HT-29 (cell line): ENCODE measurements around the gene HES5. TPM values are rescaled to one million over a fixed set of nuclear protein-coding genes. Genes with fewer than 3 reads are reported as not detected.
A peak's percentile ranks its signal among the peaks of the same experiment; 100 is the strongest.

ENCODE experiments used
- DNase-seq: peaks from one replicate; pipeline ENCODE4 v3.0.0-alpha.2; 2015; ENCODE audit warnings: low spot score
- total RNA-seq: library from RNA; depleted of rRNA; stranded (reverse); fragments of >200 nt; shearing (Covaris generic); gene quantifications from 2 replicates; pipeline ENCODE4 v1.2.3, GENCODE V29; 2014

HES5 gene
- total RNA-seq, 1 experiment from 2014 or later = 0.28 TPM

DNA sequence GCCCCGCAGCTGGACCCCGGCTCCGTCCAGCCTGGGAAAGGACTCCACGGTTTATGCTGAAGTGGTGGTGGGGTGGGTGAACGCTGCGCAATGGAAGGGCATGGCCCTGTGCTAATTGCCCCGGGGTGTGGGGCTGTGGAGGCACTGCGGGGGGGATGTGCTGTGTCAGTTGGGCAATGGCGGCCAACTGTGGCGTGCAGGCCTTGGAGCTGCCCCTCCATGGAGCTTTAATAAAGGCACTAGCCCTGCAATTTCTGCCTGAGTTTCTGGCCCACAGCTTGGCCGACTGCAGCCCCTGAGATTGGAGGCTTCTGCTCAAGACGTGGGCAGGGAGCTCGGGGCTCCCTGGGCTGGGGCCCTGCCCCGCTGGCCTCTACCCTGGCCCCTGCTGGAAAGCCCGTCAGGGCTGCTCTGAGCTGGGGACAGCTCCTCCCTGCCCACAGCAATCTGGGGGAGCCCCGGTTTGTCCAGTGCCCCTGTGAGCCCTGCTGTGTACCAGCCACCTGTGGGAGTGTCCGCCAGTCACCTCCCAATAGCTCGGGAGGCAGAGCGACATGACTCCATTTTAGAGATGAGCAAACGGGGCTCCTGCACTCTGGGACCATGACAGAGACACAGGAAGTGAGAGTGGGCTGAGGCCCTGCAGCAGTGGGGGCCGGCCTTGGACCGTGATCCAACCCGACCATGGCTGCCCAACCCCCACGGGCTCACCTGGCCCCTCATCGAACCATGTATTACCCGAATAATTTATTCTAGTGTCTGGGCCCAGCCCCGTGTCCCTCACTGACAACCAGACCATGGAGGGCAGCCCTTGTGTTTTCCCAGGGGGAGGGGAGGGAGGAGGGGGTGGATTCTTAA is 17.4 kb upstream of the HES5 start:
- no peak for DNase-seq

DNA sequence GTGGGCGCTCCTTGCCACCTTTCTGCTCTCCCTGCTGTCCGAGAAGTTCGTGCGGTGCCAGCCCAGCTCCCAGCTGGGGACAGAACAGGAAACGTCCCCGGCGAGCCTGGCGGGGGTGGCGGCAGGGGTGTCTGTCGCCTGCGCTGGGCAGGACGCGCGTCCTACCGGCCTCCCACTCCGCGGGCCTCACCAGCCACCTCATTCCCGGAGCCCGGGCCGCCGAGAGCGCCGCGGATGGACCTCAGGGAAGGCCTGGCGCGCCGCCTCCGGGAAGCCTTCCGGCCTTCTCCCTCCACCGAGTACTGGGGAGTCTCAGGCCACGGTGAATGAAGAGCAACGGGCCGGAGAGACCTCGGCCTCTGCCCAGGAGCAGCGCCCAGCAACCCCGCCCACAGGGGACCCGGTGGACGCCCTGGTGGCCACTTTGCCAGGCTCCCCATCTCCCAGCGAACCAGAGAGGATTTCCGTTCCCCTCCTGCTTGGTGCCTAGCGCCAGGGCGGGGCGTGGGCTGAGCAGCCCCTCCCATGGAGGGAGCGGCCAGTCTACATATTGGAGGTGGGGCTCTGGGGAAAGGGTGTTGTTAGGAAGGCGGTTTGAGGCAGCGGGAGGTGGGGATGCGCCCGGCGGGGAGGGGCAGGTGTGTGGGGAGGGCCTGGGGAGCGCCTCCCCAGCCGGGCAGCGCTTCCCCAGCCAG is 16.6 kb upstream of the HES5 start:
- DNase-seq = peak; percentile 81

- DNase-seq = peak; percentile 74
Measured at GRCh38 chr1:2545754-2546514, 15.9 kb upstream of the HES5 start.

GRCh38 chr1:2544875-2545640 is 15.0 kb upstream of the HES5 start:
- DNase-seq = no peak

- DNase-seq = no peak
Measured at GRCh38 chr1:2544093-2544874, 14.2 kb upstream of the HES5 start.

DNA sequence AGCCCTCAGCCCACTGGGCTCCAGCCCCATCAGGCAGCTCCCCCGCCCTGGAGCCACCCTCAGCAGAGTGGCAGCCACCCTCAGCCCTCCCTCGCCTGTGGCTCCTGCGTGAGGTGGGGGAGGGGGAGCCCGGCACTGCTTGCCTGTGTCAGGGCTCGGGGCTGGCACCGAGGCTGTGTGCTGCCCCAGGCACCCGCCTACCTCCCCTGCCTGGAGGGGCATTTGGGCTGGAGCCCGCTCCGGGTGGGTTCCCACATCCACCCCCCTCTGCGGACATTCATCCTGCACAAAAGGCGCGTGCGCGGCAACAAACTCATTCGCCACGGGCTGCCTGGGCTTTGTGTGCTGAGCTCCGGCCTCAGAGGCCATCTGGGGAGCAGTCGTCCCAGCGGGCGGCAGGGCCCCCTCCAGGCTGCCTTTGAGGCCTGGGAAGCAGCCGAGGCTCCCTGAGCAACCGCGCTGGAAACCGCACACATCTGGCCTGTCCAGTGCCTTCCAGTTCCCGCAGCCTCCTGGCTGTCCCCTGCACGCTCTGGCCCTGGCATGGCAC is 13.6 kb upstream of the HES5 start:
- peak; percentile 56 for DNase-seq

GRCh38 chr1:2542246-2542915 is 12.3 kb upstream of the HES5 start:
- DNase-seq = no peak

DNA sequence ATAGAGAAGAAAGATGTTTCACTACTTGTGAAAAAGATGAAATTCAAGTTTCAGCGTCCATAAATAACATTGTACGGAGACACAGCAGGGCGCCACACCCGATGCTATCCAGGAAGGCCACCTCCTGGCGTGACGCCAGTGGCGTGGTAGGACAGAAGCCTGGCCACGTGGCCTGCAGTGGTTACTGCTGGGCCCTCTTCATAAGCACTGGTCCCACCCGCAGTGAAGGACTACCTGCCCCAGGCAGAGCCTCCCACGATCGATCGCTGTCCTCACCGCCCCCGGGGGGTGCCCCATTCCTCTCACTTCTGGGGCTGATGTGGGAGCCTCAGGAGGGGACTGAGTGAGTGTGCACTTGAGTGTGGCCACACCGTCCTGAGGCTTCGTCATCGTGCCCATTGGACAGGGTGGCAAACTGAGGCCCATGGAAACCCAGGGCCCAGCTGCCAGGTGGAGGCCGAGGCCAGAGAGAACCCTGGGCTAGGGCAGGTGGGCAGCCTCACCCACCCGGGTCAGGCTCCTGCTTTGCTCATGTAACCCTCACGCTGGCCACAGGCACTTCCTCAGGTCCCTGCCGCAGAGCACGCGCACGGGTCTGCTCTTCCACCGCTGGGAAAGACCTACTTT is 11.7 kb upstream of the HES5 start:
- DNase-seq = peak; percentile 69

DNA sequence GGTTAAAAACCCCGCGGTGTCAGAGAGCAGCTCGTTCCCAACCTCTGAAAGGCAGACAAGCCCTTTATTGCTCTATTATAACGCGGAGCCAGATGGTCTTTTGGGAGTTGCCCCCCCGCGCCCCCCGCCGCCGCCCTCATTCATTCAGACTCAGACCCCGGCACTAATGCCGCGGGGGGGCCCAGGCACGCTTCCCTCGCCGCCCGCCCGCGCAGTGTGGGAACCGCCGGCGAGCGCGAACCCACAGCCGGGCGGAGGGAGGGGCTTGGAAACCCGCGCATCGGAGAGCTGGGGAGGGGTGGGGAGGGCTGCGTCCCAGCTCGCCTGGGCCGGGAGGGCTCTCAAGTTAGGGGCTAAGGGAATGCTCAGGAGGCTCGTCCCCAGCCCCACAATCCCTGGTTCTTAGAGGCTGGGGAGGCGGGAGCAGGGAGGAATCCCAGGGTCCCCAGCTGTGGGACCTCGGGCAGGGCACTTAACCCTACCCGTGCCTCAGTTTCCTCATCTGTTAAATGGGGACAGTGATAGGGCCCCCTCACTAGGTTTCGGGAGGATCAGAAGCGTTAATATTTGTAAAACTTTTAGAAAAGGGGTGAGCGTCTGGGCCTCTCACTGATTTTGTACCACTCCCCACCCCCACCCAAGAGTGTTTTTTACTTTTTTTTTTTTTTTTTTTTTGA is 10.9 kb upstream of the HES5 start:
- no peak for DNase-seq

DNA sequence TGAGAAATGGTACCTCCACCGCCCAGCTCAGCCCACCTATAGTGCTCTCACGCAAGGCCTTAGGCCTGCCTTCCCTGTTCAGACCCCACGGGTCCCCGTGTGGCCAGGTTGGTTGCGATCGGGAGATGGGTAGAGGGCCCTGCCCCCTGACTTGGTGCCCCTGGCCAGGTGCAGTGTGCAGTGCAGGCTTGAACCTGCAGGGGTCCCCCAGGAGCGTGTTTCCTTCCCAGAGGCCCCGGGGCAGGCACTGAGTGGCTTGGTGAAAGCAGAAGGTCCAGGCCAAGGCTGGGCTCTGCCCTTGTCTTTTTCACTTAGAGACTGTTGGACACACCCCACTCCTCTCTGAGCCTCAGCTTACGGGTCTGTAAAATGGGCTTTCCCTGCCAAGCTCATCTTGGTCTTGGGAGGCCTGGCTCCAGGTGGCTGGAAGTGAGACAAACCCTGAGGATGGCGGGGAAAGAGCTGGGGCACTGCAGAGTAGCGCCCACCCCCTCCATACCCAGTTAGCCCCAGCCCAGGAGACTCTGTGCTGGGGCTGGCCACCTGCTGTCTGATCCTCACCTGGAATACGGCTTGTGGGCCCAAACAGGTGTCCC is 9.3 kb upstream of the HES5 start:
- no peak for DNase-seq

DNA sequence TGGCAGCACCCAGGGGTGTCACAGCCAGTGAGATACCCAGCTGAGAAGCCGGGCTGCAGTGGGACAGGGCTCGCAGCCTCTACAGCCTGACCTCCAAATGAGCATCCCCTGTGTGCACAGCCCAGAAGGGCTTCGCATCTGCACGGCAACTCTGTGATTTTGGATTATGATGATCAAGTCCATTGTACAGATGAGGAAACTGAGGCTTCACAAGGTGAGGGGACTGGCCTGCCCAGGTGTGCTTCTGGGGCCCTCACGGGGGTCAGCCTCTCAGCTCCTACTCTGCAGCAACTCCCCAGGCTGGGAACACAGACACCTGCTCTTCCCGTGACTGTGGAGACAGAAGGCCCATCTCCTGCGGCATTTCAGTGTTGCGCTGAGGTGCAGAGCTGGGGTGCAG is 8.8 kb upstream of the HES5 start:
- DNase-seq = no peak

GRCh38 chr1:2538376-2538775 is 8.3 kb upstream of the HES5 start:
- no peak for DNase-seq

GRCh38 chr1:2537784-2538115 is 7.7 kb upstream of the HES5 start:
- DNase-seq = no peak

GRCh38 chr1:2535981-2536380 is 5.9 kb upstream of the HES5 start:
- no peak for DNase-seq

DNA sequence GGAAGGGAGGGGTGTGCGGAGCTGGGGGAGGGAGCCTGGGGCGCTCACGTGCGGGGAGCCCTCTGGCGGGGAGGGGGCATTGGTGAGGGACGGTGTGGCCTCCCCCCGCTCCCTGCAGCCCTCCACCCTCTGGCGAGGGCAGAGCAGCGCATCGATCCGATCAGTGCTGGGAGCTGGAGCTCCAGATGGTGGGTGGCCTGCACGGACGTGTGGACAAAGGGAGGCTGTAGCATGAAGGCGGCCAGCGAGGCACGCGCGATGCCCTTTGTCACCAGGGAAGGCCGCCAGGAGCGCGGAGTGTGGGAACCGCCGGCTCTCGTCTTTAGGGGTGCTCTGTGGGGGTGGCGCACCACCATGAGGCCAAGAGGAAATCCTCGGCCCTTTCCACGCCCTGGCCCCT is 5.4 kb upstream of the HES5 start:
- no peak for DNase-seq

DNA sequence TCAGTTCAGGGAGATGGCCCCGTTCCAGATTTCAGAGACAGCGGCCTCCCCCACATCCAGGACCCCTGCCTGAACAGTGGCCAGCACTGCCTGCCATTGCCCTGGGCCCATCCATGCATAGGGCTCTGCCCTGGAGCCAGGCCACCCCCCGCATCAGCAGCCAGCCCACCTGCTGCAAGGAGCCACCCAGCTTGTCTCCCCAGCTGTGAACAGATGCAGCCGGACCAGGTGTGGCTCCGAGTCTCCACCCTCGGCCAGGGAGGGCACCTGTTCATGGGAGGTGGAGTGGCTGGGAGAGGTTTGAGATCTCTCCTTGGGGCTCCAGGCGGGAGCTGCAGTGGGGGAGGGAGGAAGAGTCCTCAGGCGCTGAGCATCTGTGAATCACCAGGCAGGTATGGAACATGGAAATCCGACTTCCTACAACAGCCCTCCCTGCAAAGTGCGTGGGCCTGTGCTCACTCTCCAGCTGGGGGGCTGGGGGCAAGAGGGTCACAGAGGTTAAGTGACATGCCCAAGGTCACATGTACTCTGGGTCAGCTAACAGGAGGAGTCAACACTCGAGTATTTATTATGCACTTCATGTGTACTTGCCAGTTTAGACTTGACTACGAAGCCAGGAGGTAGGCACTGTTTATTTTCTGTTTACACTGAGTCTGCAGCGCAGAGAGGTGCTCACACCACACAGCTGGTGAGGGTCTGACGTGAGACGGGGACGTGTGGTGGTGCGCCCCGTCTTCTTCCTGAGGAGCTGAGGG is 4.8 kb upstream of the HES5 start:
- peak; percentile 47 for DNase-seq

GRCh38 chr1:2534315-2534686 is 4.2 kb upstream of the HES5 start:
- DNase-seq = no peak

- DNase-seq = no peak
Measured at GRCh38 chr1:2533365-2533764, 3.3 kb upstream of the HES5 start.
